Measurements from ENCODE around the gene GPR156.
"Not testable (repeated sequence)": the region's sequence is repeated elsewhere in the genome, so short reads cannot be mapped to it uniquely, and the experiment has no call there.

The GPR156 gene

DNA sequence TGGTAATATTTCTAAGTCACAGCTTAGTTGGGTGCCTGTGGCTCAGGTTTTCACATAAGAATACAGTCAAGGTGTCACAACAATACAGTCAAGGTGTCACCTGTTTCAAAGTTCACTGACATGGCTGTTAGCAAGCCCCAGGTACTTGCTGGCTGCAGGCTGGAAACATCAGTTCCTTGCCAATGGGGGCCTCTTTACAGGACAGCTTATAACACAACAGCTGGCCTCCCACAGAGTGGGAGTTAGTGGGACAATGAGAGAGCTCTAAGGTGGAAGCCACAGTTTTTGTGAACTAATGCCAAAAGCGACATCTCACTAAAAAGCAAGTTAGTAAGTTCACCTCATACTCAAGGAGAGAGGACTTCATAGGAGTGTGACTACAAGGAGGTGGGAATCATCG lies 45.4 kb downstream of the GPR156 start:
- no peak overlapping the region for H3K4me3 Mint-ChIP-seq
- no peaks in the 10 kb centered on the region for H3K9me3 Mint-ChIP-seq
- no peak overlapping the region for H3K27ac Mint-ChIP-seq
- H3K4me1 Mint-ChIP-seq (ENCODE audit: low read depth), result no peaks in the 10 kb centered on the region
- peaks cover 25% of the 10 kb centered on the region for H3K27me3 Mint-ChIP-seq (ENCODE audit: low read depth)
- no peaks in the 10 kb centered on the region for H3K36me3 Mint-ChIP-seq (ENCODE audit: low read depth)

GRCh38 chr3:120227710-120228347 lies 57.2 kb downstream of the GPR156 start:
- H3K9me3 Mint-ChIP-seq, result peaks cover 1% of the 10 kb centered on the region
- no peak overlapping the region for H3K4me3 Mint-ChIP-seq
- no peaks in the 10 kb centered on the region for H3K36me3 Mint-ChIP-seq (ENCODE audit: low read depth)
- no peak overlapping the region for H3K27ac Mint-ChIP-seq
- H3K4me1 Mint-ChIP-seq (ENCODE audit: low read depth), result peaks cover 3% of the 10 kb centered on the region
- H3K27me3 Mint-ChIP-seq (ENCODE audit: low read depth), result no peaks in the 10 kb centered on the region

- no peak overlapping the region for H3K4me3 Mint-ChIP-seq
- H3K27ac Mint-ChIP-seq, result no peak overlapping the region
- no peaks in the 10 kb centered on the region for H3K27me3 Mint-ChIP-seq (ENCODE audit: low read depth)
- H3K9me3 Mint-ChIP-seq, result no peaks in the 10 kb centered on the region
- H3K4me1 Mint-ChIP-seq (ENCODE audit: low read depth), result peaks cover 3% of the 10 kb centered on the region
- H3K36me3 Mint-ChIP-seq (ENCODE audit: low read depth), result no peaks in the 10 kb centered on the region
Observed at GRCh38 chr3:120224237-120224636, 60.8 kb downstream of the GPR156 start.

GRCh38 chr3:120218981-120219380 lies 66.0 kb downstream of the GPR156 start:
- Mint-ChIP-seq H3K4me3 (no peak overlapping the region), H3K27me3 (ENCODE audit: low read depth) (peaks cover 3% of the 10 kb centered on the region), H3K9me3 (no peaks in the 10 kb centered on the region), H3K27ac (no peak overlapping the region), H3K4me1 (ENCODE audit: low read depth) (no peaks in the 10 kb centered on the region), H3K36me3 (ENCODE audit: low read depth) (no peaks in the 10 kb centered on the region)

- H3K27me3 Mint-ChIP-seq (ENCODE audit: low read depth); H3K36me3 Mint-ChIP-seq (ENCODE audit: low read depth); H3K27ac Mint-ChIP-seq; H3K9me3 Mint-ChIP-seq; H3K4me3 Mint-ChIP-seq; H3K4me1 Mint-ChIP-seq (ENCODE audit: low read depth): not testable (repeated sequence)
Observed at GRCh38 chr3:120216633-120217032, 68.4 kb downstream of the GPR156 start.

GRCh38 chr3:120214176-120214575 lies 70.8 kb downstream of the GPR156 start:
- H3K27ac Mint-ChIP-seq, result no peak overlapping the region

DNA sequence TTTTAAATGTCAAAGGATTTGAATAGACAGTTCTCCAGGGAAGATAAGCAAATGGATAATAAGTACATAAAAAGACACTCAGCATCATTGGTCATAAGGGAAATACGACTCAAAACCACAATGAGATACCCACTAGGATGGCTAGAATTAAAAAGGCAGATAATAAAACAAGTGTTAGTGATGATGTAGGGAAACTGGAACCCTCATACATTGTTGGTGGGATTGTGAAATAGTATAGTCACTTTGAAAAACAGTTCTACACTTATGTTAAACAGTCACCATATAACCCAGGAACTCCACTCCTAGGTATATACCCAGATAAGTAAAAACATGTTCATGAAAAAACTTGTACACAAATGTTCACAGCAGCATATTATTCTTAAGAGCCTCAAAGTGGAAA lies 72.5 kb downstream of the GPR156 start:
- no peak overlapping the region for H3K27ac Mint-ChIP-seq
- no peaks in the 10 kb centered on the region for H3K9me3 Mint-ChIP-seq
- H3K36me3 Mint-ChIP-seq (ENCODE audit: low read depth), result no peaks in the 10 kb centered on the region
- H3K4me3 Mint-ChIP-seq, result no peak overlapping the region
- peaks cover 23% of the 10 kb centered on the region for H3K27me3 Mint-ChIP-seq (ENCODE audit: low read depth)
- no peaks in the 10 kb centered on the region for H3K4me1 Mint-ChIP-seq (ENCODE audit: low read depth)

More at GRCh38 chr3:120214176-120214575, 70.8 kb downstream of the GPR156 start:
- no peaks in the 10 kb centered on the region for H3K36me3 Mint-ChIP-seq (ENCODE audit: low read depth)
- no peaks in the 10 kb centered on the region for H3K9me3 Mint-ChIP-seq
- H3K4me1 Mint-ChIP-seq (ENCODE audit: low read depth), result no peaks in the 10 kb centered on the region
- peaks cover 24% of the 10 kb centered on the region for H3K27me3 Mint-ChIP-seq (ENCODE audit: low read depth)
- no peak overlapping the region for H3K4me3 Mint-ChIP-seq

DNA sequence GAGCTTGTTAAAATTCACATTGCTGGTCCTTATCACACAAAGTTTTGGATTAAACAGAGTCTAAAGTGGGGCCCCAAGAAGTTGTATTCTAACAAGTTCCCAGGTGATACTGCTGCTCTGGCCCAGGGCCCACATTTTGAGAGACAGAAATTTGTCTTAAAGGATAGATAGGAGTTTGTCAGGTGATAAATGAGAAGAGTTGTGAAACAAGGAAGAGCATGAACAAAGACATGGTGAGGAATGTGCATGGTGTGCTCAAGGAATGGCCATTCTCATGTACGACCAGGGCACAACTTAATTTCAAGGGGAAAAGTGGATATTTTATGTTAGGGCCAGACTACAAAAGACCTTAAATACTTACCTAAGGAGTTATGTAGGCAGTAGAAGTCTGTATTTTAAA lies 75.6 kb downstream of the GPR156 start:
- no peak overlapping the region for H3K4me3 Mint-ChIP-seq
- peaks cover 26% of the 10 kb centered on the region for H3K27me3 Mint-ChIP-seq (ENCODE audit: low read depth)
- H3K4me1 Mint-ChIP-seq (ENCODE audit: low read depth), result no peaks in the 10 kb centered on the region
- H3K27ac Mint-ChIP-seq, result no peak overlapping the region
- H3K36me3 Mint-ChIP-seq (ENCODE audit: low read depth), result no peaks in the 10 kb centered on the region
- H3K9me3 Mint-ChIP-seq, result no peaks in the 10 kb centered on the region

GRCh38 chr3:120204338-120204737 lies 80.7 kb downstream of the GPR156 start:
- Mint-ChIP-seq H3K27ac (no peak overlapping the region), H3K9me3 (no peaks in the 10 kb centered on the region), H3K4me3 (no peak overlapping the region), H3K4me1 (ENCODE audit: low read depth) (no peaks in the 10 kb centered on the region), H3K27me3 (ENCODE audit: low read depth) (peaks cover 7% of the 10 kb centered on the region), H3K36me3 (ENCODE audit: low read depth) (no peaks in the 10 kb centered on the region)

- no peaks in the 10 kb centered on the region for H3K9me3 Mint-ChIP-seq
- H3K36me3 Mint-ChIP-seq (ENCODE audit: low read depth), result no peaks in the 10 kb centered on the region
- no peak overlapping the region for H3K27ac Mint-ChIP-seq
- H3K27me3 Mint-ChIP-seq (ENCODE audit: low read depth), result peaks cover 4% of the 10 kb centered on the region
- H3K4me1 Mint-ChIP-seq (ENCODE audit: low read depth), result no peaks in the 10 kb centered on the region
- H3K4me3 Mint-ChIP-seq, result no peak overlapping the region
Observed at GRCh38 chr3:120203621-120204020, 81.4 kb downstream of the GPR156 start.

DNA sequence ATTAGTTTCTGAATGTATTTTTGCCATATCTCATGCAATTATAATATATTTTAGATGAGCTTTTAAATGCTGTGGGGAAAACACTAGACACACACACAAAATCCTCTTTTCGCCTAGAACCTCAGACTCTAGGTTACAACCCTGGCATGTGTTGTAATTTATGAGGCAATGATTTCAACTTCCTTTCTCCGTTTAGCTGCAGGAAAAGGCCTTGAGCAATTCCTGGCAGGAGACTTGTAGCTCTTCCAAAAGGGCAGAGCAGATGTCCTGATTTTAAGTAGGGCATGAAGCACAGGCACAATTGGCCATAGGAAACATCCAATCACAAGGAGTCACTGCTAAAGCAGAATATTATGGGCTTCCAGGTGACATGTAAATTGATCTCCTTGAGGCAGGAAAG lies 82.0 kb downstream of the GPR156 start:
- Mint-ChIP-seq H3K4me1 (ENCODE audit: low read depth) (no peaks in the 10 kb centered on the region), H3K27ac (no peak overlapping the region), H3K36me3 (ENCODE audit: low read depth) (no peaks in the 10 kb centered on the region), H3K9me3 (no peaks in the 10 kb centered on the region), H3K27me3 (ENCODE audit: low read depth) (peaks cover 4% of the 10 kb centered on the region), H3K4me3 (no peak overlapping the region)

DNA sequence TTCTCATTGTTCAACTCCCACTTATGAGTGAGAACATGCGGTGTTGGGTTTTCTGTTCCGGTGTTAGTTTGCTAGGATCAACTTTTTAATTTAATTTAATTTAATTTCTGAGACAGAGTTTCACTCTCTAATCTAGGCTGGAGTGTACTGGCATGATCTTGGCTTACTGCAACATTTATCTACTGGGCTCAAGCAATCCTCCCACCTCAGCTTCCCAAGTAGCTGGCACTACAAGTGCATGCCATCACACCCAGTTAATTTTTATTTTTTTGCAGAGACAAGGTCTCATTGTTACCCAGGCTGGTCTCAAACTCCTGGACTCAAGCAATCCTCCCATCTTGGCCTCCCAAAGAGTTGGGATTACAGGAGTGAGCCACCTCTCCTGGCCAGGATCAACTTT lies 82.7 kb downstream of the GPR156 start:
- no peak overlapping the region for H3K27ac Mint-ChIP-seq
- peaks cover 4% of the 10 kb centered on the region for H3K27me3 Mint-ChIP-seq (ENCODE audit: low read depth)
- no peaks in the 10 kb centered on the region for H3K36me3 Mint-ChIP-seq (ENCODE audit: low read depth)

GRCh38 chr3:120200493-120201235 lies 84.4 kb downstream of the GPR156 start:
- Mint-ChIP-seq H3K9me3 (no peaks in the 10 kb centered on the region), H3K27me3 (ENCODE audit: low read depth) (peaks cover 3% of the 10 kb centered on the region), H3K4me3 (no peak overlapping the region), H3K27ac (no peak overlapping the region), H3K36me3 (ENCODE audit: low read depth) (no peaks in the 10 kb centered on the region), H3K4me1 (ENCODE audit: low read depth) (no peaks in the 10 kb centered on the region)

More for the DNA sequence above, 82.7 kb downstream of the GPR156 start:
- Mint-ChIP-seq H3K9me3 (no peaks in the 10 kb centered on the region), H3K4me3 (no peak overlapping the region), H3K4me1 (ENCODE audit: low read depth) (no peaks in the 10 kb centered on the region)

DNA sequence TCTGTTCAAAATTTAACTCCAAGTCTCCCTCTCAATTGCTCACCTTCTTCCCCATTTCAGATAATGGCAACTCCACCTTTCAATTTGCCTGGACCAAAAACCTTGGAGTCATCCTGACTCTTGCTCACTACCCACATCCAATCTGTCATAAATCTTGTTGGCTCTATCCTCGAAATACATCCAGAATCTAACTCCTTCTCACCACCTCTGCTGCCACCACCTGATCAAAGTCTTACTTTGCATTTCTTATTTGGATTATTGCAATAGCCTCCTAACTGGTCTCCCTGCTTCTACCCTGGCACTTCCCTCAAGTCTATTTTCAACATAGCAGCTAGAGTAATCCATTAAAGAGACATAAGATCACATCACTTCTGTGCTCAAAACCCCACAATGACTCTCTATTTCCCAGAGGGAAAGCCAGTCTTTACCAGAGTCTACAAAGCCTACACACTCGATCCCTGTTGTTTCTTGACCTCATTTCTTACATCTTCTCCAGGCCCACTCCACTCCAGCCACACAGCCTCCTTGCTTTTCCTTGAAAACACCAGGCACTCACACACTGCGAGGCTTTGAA lies 86.6 kb downstream of the GPR156 start:
- Mint-ChIP-seq H3K9me3 (no peaks in the 10 kb centered on the region), H3K36me3 (ENCODE audit: low read depth) (no peaks in the 10 kb centered on the region), H3K4me3 (no peak overlapping the region), H3K4me1 (ENCODE audit: low read depth) (no peaks in the 10 kb centered on the region), H3K27me3 (ENCODE audit: low read depth) (peaks cover 3% of the 10 kb centered on the region), H3K27ac (no peak overlapping the region)

GRCh38 chr3:120196812-120197211 lies 88.2 kb downstream of the GPR156 start:
- no peaks in the 10 kb centered on the region for H3K9me3 Mint-ChIP-seq
- no peaks in the 10 kb centered on the region for H3K4me1 Mint-ChIP-seq (ENCODE audit: low read depth)
- no peak overlapping the region for H3K4me3 Mint-ChIP-seq
- H3K27me3 Mint-ChIP-seq (ENCODE audit: low read depth), result peaks cover 3% of the 10 kb centered on the region
- H3K36me3 Mint-ChIP-seq (ENCODE audit: low read depth), result no peaks in the 10 kb centered on the region
- H3K27ac Mint-ChIP-seq, result no peak overlapping the region

Measured in T-helper 1 cell treated with Interleukin-12 subunit alpha and Interleukin-12 subunit beta and Interleukin-4 antibody, amounts not matched to agents 30 μg/mL and 1 μg/mL, for 36 hours (primary cell).